ENCODE results near the gene PPFIA3.

PPFIA3 gene

DNA sequence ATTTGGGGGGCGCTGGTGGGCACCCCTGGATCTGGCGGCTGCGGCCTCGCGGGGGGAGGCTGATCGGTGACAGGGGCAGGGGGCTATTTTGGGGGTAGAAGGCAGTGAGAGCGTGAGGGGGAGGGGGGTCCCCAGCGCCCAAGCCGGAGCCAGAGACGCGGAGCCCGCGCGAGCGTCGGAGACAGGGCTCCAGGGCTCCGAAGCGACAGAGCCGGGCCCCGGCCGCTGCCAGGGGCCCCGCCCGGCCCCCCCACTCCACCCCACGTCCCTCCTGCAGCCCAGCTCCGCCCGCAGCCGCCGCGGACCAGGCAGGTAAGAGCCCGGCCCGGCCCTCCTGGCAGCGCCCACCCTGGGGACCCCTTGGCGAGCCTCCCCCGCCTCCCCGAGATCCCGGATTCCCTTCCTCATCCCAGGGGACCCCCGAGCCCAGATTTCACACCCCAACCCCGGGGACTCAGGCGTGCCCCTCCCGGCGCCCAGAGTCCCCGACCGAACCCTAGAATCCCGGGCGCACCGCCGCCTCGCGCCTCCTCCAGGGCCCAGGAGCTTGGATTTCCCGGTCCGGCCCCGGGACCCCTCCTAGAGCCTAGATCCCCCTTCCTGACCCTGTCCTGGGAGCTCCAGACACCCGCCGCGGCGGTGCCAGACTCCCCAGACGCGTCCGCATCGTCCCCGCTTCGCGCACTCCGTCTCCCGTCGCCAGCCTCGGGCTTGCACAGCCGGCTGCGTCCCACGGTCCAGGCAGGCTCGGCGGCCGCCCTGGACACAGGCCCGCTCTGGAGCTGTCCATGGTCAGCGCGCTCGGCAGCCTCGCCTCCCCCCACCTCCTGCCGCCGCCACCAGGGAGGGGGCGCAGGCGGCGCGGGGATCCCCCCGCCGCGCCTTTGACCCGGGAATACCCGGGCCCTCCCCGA is at the start of gene PPFIA3:
TSS of gene PPFIA3 (plus strand) at position 134 of the 914 bp plus-strand sequence. CDS start 8,330 bp downstream, outside the sequence.
- peak; percentile 67 for DNase-seq (ENCODE audit: low read depth)

DNA sequence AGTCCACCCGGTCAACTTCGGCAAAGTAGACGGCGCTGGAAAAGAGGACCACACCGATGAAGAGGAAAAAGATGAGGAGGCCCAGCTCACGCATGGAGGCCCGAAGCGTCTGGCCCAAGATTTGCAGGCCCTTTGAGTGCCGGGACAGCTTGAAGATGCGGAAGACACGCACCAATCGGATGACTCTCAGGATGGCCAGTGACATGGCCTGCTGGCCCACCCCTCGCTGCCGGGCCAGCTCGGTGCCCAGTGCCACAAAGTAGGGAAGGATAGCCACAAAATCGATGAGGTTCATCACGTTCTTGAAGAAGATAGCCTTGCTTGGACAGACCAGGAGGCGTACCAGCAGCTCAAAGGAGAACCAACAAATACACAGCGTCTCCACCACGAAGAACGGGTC is 48.9 kb upstream of the PPFIA3 start:
- DNase-seq (ENCODE audit: low read depth) = no peak

GRCh38 chr19:49071860-49072547 is 47.3 kb upstream of the PPFIA3 start:
- no peak for DNase-seq (ENCODE audit: low read depth)

DNA sequence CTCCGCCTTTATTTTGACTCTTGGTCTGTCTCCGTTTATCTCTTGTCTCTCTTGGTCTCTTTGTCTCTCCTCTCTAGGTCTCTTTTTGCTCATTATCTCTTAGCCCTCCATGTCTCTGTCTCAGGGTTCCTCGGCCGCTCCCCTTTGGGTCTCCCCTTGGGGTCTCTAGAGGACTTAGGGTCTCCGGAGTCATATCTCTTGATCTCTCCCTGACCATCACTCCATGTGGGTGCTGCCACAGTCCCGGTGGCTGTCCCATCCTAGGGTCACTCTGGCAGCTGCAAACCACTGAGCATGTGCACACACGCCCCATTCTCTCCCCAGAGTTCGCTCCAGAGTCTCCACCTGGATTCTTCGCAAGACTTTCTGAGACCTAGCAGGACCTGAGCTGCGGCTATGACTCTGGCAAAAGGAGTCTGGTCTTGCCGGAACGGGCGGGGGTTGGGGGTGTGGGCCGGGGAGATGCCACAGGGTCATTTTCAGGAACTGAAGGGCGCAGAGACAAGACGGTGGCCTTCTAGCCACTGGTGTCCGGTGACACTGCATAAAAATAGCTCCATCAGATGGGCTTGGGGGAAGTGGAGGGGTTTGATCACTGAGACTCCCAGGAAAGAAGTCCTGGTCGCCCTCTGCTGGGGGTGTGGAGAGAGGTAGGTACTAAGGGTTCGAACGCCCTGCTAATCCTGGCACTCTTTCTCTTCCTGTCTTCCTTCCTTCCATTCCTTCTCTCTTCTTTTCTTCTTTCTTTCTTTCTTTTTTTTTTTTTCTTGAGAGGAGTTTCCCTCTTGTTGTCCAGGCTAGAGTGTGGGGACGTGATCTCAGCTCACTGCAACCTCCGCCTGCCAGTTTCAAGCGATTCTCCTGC is 45.6 kb upstream of the PPFIA3 start:
- peak; percentile 47 for DNase-seq (ENCODE audit: low read depth)

- peak; percentile 67 for DNase-seq (ENCODE audit: low read depth)
Observed at GRCh38 chr19:49074869-49075268, 44.5 kb upstream of the PPFIA3 start.

- no peak for DNase-seq (ENCODE audit: low read depth)
Observed at GRCh38 chr19:49080392-49080791, 39.0 kb upstream of the PPFIA3 start.

GRCh38 chr19:49081273-49081672 is 38.1 kb upstream of the PPFIA3 start:
- DNase-seq (ENCODE audit: low read depth) = no peak

DNA sequence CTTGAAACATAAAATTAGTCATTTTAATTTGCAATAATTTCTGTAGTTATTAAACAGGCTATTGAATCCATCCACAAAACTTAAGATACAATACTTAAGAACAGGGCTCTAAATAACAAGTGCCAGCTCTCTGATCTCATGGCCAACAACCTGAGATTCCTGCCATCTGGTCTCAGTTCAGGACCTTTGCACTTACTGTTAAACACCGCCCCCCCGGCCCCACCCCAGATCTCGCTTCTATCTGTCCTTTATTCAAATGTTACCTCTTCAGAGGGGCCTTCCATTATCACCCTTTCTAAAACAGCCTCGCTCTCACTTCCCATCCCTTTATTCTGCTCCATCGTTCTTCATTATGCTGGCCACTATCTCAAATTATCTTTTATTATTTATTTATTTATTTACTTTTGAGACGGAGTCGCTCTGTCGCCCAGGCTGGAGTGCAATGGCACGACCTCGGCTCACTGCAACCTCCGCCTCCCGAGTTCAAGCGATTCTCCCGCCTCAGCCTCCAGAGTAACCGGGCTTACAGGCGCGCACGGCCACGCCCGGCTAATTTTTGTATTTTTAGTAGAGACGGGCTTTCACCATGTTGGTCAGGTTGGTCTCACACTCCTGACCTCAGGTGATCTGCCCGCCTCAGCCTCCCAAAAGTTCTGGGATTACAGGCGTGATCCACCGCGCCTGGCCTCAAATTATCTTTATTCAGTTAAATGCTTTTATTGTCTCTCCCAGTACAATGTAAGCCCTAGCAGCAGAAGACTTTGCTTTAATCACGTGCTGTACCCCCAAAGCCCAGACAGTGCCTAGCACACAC is 34.9 kb upstream of the PPFIA3 start:
- no peak for DNase-seq (ENCODE audit: low read depth)

- DNase-seq (ENCODE audit: low read depth) = peak; percentile 99
Observed at GRCh38 chr19:49085020-49085867, 34.1 kb upstream of the PPFIA3 start, which contains the start of gene SNRNP70. Gene SNRNP70, plus strand, starts transcription at chr19:49085451. Its CDS starts 964 bp downstream, at chr19:49086415.

- DNase-seq (ENCODE audit: low read depth) = no peak
Observed at GRCh38 chr19:49085868-49086232, 33.5 kb upstream of the PPFIA3 start.

DNA sequence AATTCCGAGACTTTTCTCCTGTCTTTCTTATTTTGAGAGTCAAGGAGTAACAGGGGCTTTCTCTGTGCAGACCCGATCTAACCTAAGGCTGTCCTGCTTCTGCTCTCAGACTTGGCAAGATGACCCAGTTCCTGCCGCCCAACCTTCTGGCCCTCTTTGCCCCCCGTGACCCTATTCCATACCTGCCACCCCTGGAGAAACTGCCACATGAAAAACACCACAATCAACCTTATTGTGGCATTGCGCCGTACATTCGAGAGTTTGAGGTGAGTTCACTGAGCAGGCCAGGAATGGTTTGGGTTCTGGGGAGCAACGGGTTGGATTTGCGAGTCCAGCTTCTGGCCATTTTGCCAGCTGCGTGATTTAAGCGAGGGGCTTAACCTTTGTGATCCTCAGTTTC is 33.0 kb upstream of the PPFIA3 start:
- DNase-seq (ENCODE audit: low read depth) = no peak

DNA sequence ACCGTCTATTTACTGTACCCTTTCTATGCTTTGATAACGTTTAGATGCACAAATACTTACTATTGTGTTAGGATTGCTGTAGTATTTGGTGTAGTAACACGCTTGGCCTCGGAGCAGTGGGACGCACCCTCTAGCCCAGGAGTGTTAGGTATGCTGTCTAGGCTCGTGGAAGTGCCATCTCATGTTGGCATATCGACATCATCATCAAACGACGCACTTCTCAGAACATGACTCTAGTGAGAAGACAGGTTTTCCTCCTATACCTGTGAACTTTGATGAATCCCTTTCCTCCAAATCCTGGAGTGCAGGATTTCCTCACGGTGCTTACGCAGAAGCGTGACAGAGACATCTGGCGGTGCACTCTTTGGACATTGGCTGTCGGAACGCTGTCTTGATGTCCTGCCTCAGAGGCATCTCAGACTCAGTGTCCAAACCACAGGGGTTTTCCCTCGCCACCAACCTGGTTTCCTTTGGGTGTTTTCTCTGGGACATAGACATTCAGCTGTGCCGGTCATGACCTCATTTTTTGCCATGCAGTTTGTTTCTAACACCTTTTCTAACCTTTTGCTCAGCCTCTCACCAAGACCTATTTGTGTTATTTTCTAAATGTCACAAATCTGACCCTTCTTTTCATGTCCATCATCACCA is 27.8 kb upstream of the PPFIA3 start:
- DNase-seq (ENCODE audit: low read depth) = no peak

GRCh38 chr19:49092686-49093085 is 26.7 kb upstream of the PPFIA3 start:
- no peak for DNase-seq (ENCODE audit: low read depth)

GRCh38 chr19:49094505-49095482 is 24.6 kb upstream of the PPFIA3 start:
- DNase-seq (ENCODE audit: low read depth) = no peak

DNA sequence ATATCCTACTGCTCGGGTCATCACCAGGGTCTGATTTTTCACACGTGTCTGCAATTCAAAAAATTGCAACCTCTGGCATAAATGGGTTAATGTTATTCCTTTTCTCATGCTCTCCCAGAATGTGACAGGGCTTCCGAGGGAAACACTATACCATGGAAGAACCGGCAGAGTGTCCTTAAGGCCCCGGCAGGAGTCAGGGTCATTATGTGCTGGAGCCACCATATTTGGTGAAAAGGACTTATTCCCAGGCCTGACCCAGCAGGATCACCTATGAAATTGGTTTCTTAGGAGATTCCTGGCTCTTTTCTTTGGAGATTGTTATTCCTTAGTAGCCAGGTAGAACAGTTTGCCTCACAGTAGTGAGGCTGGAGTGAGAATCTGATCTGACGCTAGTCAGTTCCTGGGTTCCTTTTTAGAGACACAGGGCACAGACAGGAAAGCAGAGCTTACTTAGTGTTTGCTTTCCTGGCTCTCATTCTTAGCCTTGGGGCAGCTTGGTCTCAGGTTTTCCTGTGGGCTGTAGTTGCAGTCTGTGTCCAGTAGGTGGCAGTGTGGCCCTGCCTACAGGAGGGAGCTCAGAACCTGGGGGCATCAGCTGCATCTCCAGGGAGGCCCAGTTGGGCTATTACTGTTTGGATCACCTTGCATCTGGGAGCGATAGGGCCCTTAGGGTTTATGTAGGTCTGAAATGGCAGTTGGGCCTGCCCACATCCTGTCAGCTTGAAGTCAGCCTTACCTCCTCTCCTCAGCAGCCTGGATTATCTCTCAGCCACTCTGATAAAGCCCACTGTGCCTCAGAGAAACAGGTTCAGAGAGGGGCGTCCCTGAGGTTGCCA is 21.7 kb upstream of the PPFIA3 start:
- peak; percentile 82 for DNase-seq (ENCODE audit: low read depth)

- no peak for DNase-seq (ENCODE audit: low read depth)
Observed at GRCh38 chr19:49098795-49099194, 20.5 kb upstream of the PPFIA3 start.

GRCh38 chr19:49101160-49101559 is 18.2 kb upstream of the PPFIA3 start:
- DNase-seq (ENCODE audit: low read depth) = no peak

DNA sequence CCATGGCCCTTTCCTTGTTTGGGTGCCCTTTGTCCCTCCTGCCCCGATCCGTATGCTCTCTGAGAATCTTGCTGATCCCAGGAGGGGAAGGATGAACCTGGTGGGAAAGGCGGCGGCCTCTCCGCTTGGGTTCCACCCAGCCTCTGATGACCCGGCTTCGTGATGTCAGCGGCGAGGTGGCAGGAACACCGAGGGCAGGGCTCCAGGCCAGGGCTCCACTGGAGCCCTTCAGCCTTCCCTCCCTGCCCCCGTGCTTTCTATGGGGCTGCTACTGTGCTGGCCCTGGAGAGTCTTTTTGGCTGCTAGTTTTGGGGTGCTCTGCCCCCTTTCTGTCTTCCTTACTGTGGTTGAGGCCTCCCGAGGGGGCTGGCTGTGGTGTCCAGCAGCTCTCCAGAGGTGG is 17.0 kb upstream of the PPFIA3 start:
- DNase-seq (ENCODE audit: low read depth) = no peak

Data from ELR (cell line).